ENCODE data around the gene ZNF79.
A peak's percentile ranks its signal among the peaks of the same experiment; 100 is the strongest.

The ZNF79 gene

GRCh38 chr9:127423934-127424675 is at the start of gene ZNF79:
Gene ZNF79 (plus strand): TSS chr9:127424382. CDS start chr9:127424788, 406 bp downstream.
- peak; percentile 95 for DNase-seq

DNA sequence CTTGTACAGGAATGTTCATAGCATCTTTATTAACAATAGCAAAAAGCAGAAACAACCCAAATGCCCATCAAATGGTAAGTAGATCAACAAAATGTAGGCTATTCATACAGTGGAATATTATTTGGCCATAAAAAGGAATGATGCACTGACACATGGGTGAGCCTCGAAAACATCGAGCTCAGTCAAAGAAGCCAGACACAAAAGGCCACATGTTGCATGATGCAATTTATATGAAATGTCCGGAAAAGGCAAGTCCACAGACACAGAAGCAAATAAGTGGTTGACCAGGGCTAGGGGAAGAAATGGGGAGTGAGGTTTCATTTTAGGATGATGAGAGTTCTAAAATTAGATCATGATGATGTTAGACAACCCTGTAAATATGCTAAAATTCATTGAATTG is 43.7 kb upstream of the ZNF79 start:
- DNase-seq: no peak

- no peak for DNase-seq
These were observed 41.6 kb upstream of the ZNF79 start for GRCh38 chr9:127382541-127382940.

DNA sequence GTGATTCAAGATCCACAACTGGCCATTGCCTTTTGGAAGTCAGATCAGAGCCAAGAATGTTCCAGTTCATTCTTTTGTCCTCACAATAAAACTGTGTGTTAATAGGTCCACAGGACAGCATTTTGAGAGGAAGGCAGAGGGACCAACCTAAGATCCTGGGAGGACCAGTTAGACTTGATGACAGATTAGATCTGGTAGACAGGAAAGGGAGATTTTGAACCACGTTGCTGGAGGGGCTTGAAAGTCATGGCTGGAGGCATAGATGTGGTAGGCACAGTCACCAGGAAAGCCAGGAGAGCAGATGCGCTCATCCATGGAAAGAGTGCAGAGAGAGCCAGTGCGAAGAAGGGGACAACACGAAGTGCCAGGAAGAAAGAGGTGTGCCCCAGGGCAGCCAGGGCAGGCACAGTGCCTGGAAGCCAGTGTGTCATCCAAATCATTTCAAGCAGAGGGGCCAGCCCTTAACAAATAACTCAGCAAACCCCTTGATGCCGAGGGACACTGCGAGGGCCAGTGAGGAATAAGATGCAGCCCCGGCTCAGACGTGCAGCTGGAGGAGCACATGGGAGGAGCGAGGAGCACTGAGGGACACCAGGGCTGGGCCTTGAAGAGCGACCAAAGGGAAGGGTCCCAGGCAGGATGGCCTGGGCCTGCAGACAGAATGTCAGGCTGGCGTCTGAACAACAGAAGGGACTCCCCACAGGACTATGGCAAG is 40.0 kb upstream of the ZNF79 start:
- DNase-seq: no peak

DNA sequence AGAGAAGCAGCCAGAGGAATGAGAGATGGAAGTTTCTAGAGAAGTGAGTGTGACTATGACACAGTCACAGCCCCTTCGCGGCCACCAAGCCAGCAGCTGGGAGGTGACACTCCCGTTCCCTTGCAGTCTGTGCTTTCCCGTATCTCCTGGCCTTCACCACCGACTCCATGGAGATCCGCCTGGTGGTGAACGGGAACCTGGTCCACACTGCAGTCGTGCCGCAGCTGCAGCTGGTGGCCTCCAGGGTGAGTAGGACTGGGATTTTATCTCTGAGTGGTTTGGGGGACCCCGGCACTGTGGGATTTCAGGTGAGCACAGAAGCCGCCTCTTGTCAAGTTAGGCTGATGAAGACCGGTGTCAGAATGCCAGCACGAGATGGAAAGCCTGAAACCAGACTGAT is 39.3 kb upstream of the ZNF79 start:
- DNase-seq: no peak

- no peak for DNase-seq
These were observed 37.9 kb upstream of the ZNF79 start for GRCh38 chr9:127386249-127386648.

- no peak for DNase-seq
These were observed 37.2 kb upstream of the ZNF79 start for GRCh38 chr9:127386981-127387380.

- peak; percentile 94 for DNase-seq
These were observed 35.9 kb upstream of the ZNF79 start for GRCh38 chr9:127388037-127388855.

DNA sequence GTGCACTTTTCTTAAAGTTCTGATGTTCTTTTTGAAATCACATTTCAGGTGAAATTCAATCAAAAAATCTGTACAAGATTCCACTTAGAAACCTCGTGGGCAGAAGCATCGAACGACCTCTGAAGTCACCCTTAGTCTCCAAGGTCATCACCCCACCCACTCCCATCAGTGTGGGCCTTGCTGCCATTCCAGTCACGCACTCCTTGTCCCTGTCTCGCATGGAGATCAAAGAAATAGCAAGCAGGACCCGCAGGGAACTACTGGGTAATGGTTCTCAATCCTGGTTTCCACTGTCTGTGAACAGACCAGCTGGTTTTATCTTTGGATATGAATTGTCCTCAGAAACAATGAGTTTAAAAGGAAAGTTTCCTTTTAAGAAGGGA is 35.3 kb upstream of the ZNF79 start:
- DNase-seq: peak; percentile 30

- no peak for DNase-seq
These were observed 34.6 kb upstream of the ZNF79 start for GRCh38 chr9:127389381-127390247.

- DNase-seq: no peak
These were observed 34.0 kb upstream of the ZNF79 start for GRCh38 chr9:127390248-127390545.

GRCh38 chr9:127390563-127390962 is 33.6 kb upstream of the ZNF79 start:
- DNase-seq: peak; percentile 15

- no peak for DNase-seq
These were observed 32.0 kb upstream of the ZNF79 start for GRCh38 chr9:127392166-127392565.

DNA sequence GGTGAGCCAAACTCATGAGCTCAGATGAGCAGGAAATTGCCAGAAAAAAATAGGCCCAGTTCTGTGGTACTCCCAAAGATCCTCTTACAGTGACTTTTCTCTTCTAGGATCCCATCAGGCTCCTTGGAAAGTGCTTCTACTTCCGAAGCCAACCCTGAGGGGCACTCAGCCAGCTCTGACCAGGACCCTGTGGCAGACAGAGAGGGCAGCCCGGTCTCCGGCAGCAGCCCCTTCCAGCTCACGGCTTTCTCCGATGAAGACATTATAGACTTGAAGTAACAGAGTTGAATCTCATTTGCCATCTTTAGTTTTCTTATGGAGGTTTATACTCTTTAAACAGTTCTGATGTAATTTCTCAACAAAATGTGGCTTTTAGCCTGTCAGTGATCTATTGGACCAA is 31.2 kb upstream of the ZNF79 start:
- no peak for DNase-seq

DNA sequence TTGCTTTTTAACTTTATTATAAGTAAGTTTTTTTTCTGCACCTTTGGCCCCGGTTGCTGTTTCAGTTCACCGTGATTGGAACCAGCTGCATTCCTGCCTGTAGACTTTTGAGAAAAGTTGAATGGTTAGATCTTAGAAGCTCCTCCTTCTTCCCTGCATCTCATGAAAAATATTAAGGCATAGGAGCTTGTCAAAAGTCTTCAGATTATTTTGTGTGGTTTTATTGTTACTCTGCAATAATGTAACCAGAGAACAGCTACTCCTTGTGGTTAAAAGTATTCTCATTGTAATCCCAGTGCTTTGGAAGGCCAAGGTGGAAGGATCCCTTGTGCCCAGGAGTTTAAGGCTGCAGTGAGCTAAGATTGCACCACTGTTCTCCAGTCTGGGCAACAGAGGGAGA is 30.5 kb upstream of the ZNF79 start:
- no peak for DNase-seq

GRCh38 chr9:127395497-127396252 is 28.5 kb upstream of the ZNF79 start:
- no peak for DNase-seq

- no peak for DNase-seq
These were observed 27.9 kb upstream of the ZNF79 start for GRCh38 chr9:127396253-127396807.

- peak; percentile 98 for DNase-seq
These were observed 27.2 kb upstream of the ZNF79 start, which contains the start of gene SLC2A8 for GRCh38 chr9:127396808-127397645. Gene SLC2A8 (plus strand): TSS chr9:127397169. CDS start chr9:127397231, 62 bp downstream.

DNA sequence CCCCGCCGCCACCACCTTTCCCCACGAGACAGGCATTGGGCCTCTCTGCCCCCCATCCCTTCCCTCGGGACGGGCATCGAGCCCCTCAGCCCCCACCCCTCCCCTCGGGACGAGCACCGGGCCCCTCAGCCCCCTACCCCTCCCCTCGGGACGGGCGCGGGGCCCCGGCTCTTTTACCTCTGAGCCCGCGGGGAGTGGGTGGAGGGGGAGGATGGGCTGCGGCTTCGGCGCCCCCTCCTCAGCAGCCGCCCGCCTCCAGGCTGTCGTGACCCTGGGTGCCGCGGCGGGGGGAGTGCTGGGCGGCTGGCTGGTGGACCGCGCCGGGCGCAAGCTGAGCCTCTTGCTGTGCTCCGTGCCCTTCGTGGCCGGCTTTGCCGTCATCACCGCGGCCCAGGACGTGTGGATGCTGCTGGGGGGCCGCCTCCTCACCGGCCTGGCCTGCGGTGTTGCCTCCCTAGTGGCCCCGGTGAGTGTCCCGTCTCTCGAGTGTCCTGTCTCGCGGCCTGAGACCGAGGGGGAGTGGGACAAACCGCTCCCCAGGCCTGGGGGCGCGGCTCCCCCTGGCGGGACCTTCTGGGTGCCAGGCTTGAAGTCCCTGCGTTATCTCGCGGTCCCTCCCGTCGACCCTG is 26.4 kb upstream of the ZNF79 start:
- DNase-seq: peak; percentile 47

- no peak for DNase-seq
These were observed 25.9 kb upstream of the ZNF79 start for GRCh38 chr9:127398275-127398647.

All from activated CD4-positive, alpha-beta T cell treated with anti-CD3 and anti-CD28 coated beads, Interleukin-10, Interleukin-2, amounts not matched to agents 100 ng/mL and 50 ng/mL, durations not matched to agents 16 hours and 8 hours (primary cell).